IMR-90 (cell line): ENCODE data around the gene IRX3. TPM values are rescaled to one million over a fixed set of nuclear protein-coding genes. Genes with fewer than 3 reads are reported as not detected.

Experiments
- ATAC-seq: fragments of 200-7000 bp; cut with Tn5 transposase; 2 replicates; pipeline ENCODE4 v1.9.1; 2020; ENCODE audit warnings: low read depth, mild to moderate bottlenecking, moderate library complexity
- BruUV-seq: library from RNA; stranded (reverse); fragments of 400-500 nt; replicated peaks from 2 replicates; lab custom pipeline; 2021; lab: Mats Ljungman, UMichigan
- CTCF ChIA-PET: fragments of 300-600 bp; formaldehyde crosslinking; extraction: SDS; loops from one replicate; lab custom pipeline; 2021; ENCODE audit warnings: antibody characterized with exemption; lab: Yijun Ruan, JAX
- POLR2A ChIA-PET: fragments of 300-600 bp; sonication (Branson Sonifier 250); formaldehyde crosslinking; loops from one replicate; lab custom pipeline; 2022; ENCODE audit warnings: antibody characterized with exemption; ENCODE audit not compliant: unreplicated experiment; lab: Charles Lee
- DNase-seq: peaks from one replicate; pipeline ENCODE4 v3.0.0; 2013
- H2AFZ ChIP-seq: replicated peaks from 2 replicates; pipeline ENCODE3; 2013; ENCODE audit warnings: low read length, mild to moderate bottlenecking; ENCODE audit not compliant: poor library complexity
- H2AK5ac ChIP-seq: 2 replicates; pipeline ENCODE4 v1.6.1; 2013; ENCODE audit warnings: low read depth, low read length, inconsistent platforms
- H2AK9ac ChIP-seq: replicated peaks from 2 replicates; pipeline ENCODE3; 2013; ENCODE audit warnings: mild to moderate bottlenecking, low read depth, low read length, moderate library complexity; ENCODE audit not compliant: poor library complexity
- H2BK120ac ChIP-seq: 2 replicates; pipeline ENCODE4 v1.6.1; 2013; ENCODE audit warnings: low read depth, low read length, inconsistent platforms
- H2BK15ac ChIP-seq: 3 replicates; pipeline ENCODE4 v1.6.1; 2013; ENCODE audit warnings: low read depth, low read length, inconsistent platforms
- H2BK20ac ChIP-seq: 2 replicates; pipeline ENCODE4 v1.6.1; 2013; ENCODE audit warnings: low read depth, mild to moderate bottlenecking, inconsistent platforms, low read length, moderate library complexity
- H2BK5ac ChIP-seq: 2 replicates; pipeline ENCODE4 v1.6.1; 2013; ENCODE audit warnings: mild to moderate bottlenecking, low read depth, low read length, inconsistent platforms; ENCODE audit not compliant: poor library complexity, severe bottlenecking
- H3K14ac ChIP-seq: replicated peaks from 2 replicates; pipeline ENCODE4 v1.6.1; 2013; ENCODE audit warnings: low read depth, low read length, inconsistent platforms
- H3K18ac ChIP-seq: 2 replicates; pipeline ENCODE4 v1.6.1; 2013; ENCODE audit warnings: low read depth, low read length, control low read depth
- H3K23ac ChIP-seq: 2 replicates; pipeline ENCODE4 v1.6.1; 2013; ENCODE audit warnings: low read depth, low read length, inconsistent platforms
- H3K27ac ChIP-seq: 2 replicates; pipeline ENCODE4 v1.5.1; 2013; ENCODE audit warnings: mild to moderate bottlenecking, control low read depth, low read length; ENCODE audit not compliant: insufficient read depth
- H3K27me3 ChIP-seq: 2 replicates; pipeline ENCODE4 v1.6.1; 2013; ENCODE audit warnings: low read length; ENCODE audit not compliant: control insufficient read depth, insufficient read depth
- H3K36me3 ChIP-seq: 2 replicates; pipeline ENCODE4 v1.6.1; 2013; ENCODE audit warnings: low read length, mixed read lengths; ENCODE audit not compliant: control insufficient read depth, insufficient read depth
- H3K4ac ChIP-seq: 2 replicates; pipeline ENCODE4 v1.6.1; 2013; ENCODE audit warnings: low read depth, low read length, inconsistent platforms
- H3K4me1 ChIP-seq: 2 replicates; pipeline ENCODE4 v1.6.1; 2013; ENCODE audit warnings: low read length, mixed read lengths; ENCODE audit not compliant: control insufficient read depth, insufficient read depth
- H3K4me2 ChIP-seq: 2 replicates; pipeline ENCODE4 v1.6.1; 2013; ENCODE audit warnings: low read depth, mild to moderate bottlenecking, control low read depth, low read length, moderate library complexity
- H3K4me3 ChIP-seq: 2 replicates; pipeline ENCODE4 v1.5.1; 2013; ENCODE audit warnings: low read depth, mild to moderate bottlenecking, control low read depth, low read length, moderate library complexity; ENCODE audit not compliant: insufficient read depth
- H3K56ac ChIP-seq: 2 replicates; pipeline ENCODE4 v1.6.1; 2013; ENCODE audit warnings: low read length, inconsistent platforms; ENCODE audit not compliant: insufficient read depth; ENCODE audit errors: extremely low read depth
- H3K79me1 ChIP-seq, 2 experiments: 2 replicates each; pipeline ENCODE4 v1.6.1; 2013; ENCODE audit warnings: low read length in 2 of 2, inconsistent platforms in 1 of 2, low read depth in 1 of 2
- H3K9ac ChIP-seq: 2 replicates; pipeline ENCODE4 v1.6.1; 2013; ENCODE audit warnings: low read depth, low read length, control low read depth
- H3K9me1 ChIP-seq: 2 replicates; pipeline ENCODE4 v1.6.1; 2013; ENCODE audit warnings: low read length, inconsistent platforms; ENCODE audit not compliant: insufficient read depth
- H3K9me3 ChIP-seq: 2 replicates; pipeline ENCODE4 v1.6.1; 2013; ENCODE audit warnings: low read length; ENCODE audit not compliant: control insufficient read depth, insufficient read depth
- H4K20me1 ChIP-seq: 2 replicates; pipeline ENCODE4 v1.6.1; 2013; ENCODE audit warnings: low read length, inconsistent platforms; ENCODE audit not compliant: insufficient read depth
- H4K5ac ChIP-seq: 2 replicates; pipeline ENCODE4 v1.6.1; 2013; ENCODE audit warnings: mild to moderate bottlenecking, low read depth, low read length, control low read depth
- H4K8ac ChIP-seq, 2 experiments: 2 replicates each; pipeline ENCODE4 v1.6.1; 2013; ENCODE audit warnings: low read depth in 2 of 2, low read length in 2 of 2, control low read depth in 1 of 2, inconsistent platforms in 1 of 2
- H4K91ac ChIP-seq: 2 replicates; pipeline ENCODE4 v1.6.1; 2013; ENCODE audit warnings: low read depth, low read length, inconsistent platforms; ENCODE audit not compliant: insufficient read depth
- BHLHE40 ChIP-seq: fragments of 150-350 bp; IDR thresholded peaks from 2 replicates; pipeline ENCODE4 v1.6.1; 2016; ENCODE audit warnings: mild to moderate bottlenecking, low read depth, low read length
- CEBPB ChIP-seq: IDR thresholded peaks from 2 replicates; pipeline ENCODE4 v1.6.1; 2012; ENCODE audit warnings: low read depth, low read length, improper control_type of control experiment
- CHD1 ChIP-seq: IDR thresholded peaks from 2 replicates; pipeline ENCODE4 v1.6.1; 2012; ENCODE audit warnings: low read depth, low read length, improper control_type of control experiment
- CTCF ChIP-seq: conservative IDR thresholded peaks from 2 replicates; pipeline ENCODE4 v1.5.1; 2012; ENCODE audit warnings: mild to moderate bottlenecking, low read depth, low read length, improper control_type of control experiment
- ELK1 ChIP-seq: fragments of 150-350 bp; IDR thresholded peaks from 2 replicates; pipeline ENCODE4 v1.6.1; 2016; ENCODE audit warnings: low read depth, mild to moderate bottlenecking, low read length, moderate library complexity, borderline replicate concordance
- FOS ChIP-seq: fragments of 150-350 bp; IDR thresholded peaks from 2 replicates; pipeline ENCODE4 v1.6.1; 2016; ENCODE audit warnings: low read depth, low read length
- MAFK ChIP-seq: IDR thresholded peaks from 2 replicates; pipeline ENCODE4 v1.6.1; 2012; ENCODE audit warnings: low read depth, low read length, improper control_type of control experiment
- MAZ ChIP-seq: IDR thresholded peaks from 2 replicates; pipeline ENCODE4 v1.6.1; 2012; ENCODE audit warnings: low read depth, mild to moderate bottlenecking, low read length, improper control_type of control experiment, moderate library complexity, borderline replicate concordance
- MXI1 ChIP-seq: IDR thresholded peaks from 2 replicates; pipeline ENCODE4 v1.6.1; 2012; ENCODE audit warnings: low read depth, mild to moderate bottlenecking, low read length, moderate library complexity, borderline replicate concordance
- NFE2L2 ChIP-seq: fragments of 150-350 bp; IDR thresholded peaks from 2 replicates; pipeline ENCODE4 v1.6.1; 2016; ENCODE audit warnings: low read depth, mild to moderate bottlenecking, low read length
- POLR2A ChIP-seq: IDR thresholded peaks from 2 replicates; pipeline ENCODE4 v1.6.1; 2012; ENCODE audit warnings: mild to moderate bottlenecking, low read depth, low read length
- RAD21 ChIP-seq: IDR thresholded peaks from 2 replicates; pipeline ENCODE4 v1.6.1; 2012; ENCODE audit warnings: low read length, improper control_type of control experiment
- RCOR1 ChIP-seq: IDR thresholded peaks from 2 replicates; pipeline ENCODE4 v1.6.1; 2012; ENCODE audit warnings: mild to moderate bottlenecking, low read length, improper control_type of control experiment; ENCODE audit not compliant: insufficient replicate concordance
- RFX5 ChIP-seq: IDR thresholded peaks from 2 replicates; pipeline ENCODE4 v1.8.0; 2012; ENCODE audit warnings: low read depth, mild to moderate bottlenecking, low read length, moderate library complexity
- SMC3 ChIP-seq: fragments of 150-350 bp; IDR thresholded peaks from 2 replicates; pipeline ENCODE4 v1.6.1; 2016; ENCODE audit warnings: low read depth, mild to moderate bottlenecking, antibody characterized with exemption, low read length, moderate library complexity
- USF2 ChIP-seq: fragments of 150-350 bp; IDR thresholded peaks from 2 replicates; pipeline ENCODE4 v1.6.1; 2017; ENCODE audit warnings: mild to moderate bottlenecking, antibody characterized with exemption, low read length, low read depth
- WGBS, 2 experiments: methylation state at CpG; one replicate each; pipeline versions ENCODE4 v1.1.5 to v1.1.7; 2013; ENCODE audit warnings: missing lambda C conversion rate in 2 of 2; ENCODE audit not compliant: insufficient read length in 1 of 2; ENCODE audit errors: extremely low coverage in 2 of 2; 5-methylcytosine and 5-hydroxymethylcytosine counted together
- dilution Hi-C: fragments of 300-500 bp; cut with HindIII; formaldehyde crosslinking; loops from one replicate; pipeline ENCODE4 v1.14.3; 2018; ENCODE audit warnings: low sequenced_read_pairs; ENCODE audit not compliant: unreplicated experiment
- in situ Hi-C: fragments of 300-500 bp; cut with MboI; formaldehyde crosslinking; loops from 3 replicates; pipeline ENCODE4 v1.14.3; 2019; ENCODE audit warnings: low sequenced_read_pairs, inconsistent platforms, mixed read lengths
- intact Hi-C: fragments of 100-400 bp; cut with micrococcal nuclease; formaldehyde crosslinking; loops from 2 replicates; pipeline ENCODE4 v1.10.0; 2022
- polyA plus RNA-seq, 3 experiments: library from polyadenylated mRNA; depleted of rRNA; stranded (reverse); fragments of >200 nt; gene quantifications; 2 replicates each; pipeline ENCODE4 v1.2.3, GENCODE V29; 2012; ENCODE audit warnings: low replicate concordance in 1 of 3
- total RNA-seq: library from RNA; depleted of rRNA; stranded (reverse); fragments of >200 nt; gene quantifications from 2 replicates; pipeline ENCODE4 v1.2.3, GENCODE V29; 2012

Gene IRX3
- total and polyA plus RNA-seq, 2 of the 4 experiments (the other 2 are of a cell fraction), result not detected

GRCh38 chr16:54253118-54253517 lies 33.5 kb downstream of the IRX3 start:
- DNase-seq (no peak), ATAC-seq (no peak)
- H3K18ac ChIP-seq, result no peak overlapping the region
- H2AK5ac ChIP-seq, result no peak overlapping the region
- no peak overlapping the region for H3K4me3 ChIP-seq
- H3K4ac ChIP-seq, result no peak overlapping the region
- in situ Hi-C loops (no loop called here), intact Hi-C loops (no loop called here), dilution Hi-C loops (no loop called here)
- no peaks in the 10 kb centered on the region for H3K9me3 ChIP-seq
- no peak overlapping the region for H2BK15ac ChIP-seq
- BruUV-seq, result no TSS peak
- no peak overlapping the region for H2AFZ ChIP-seq
- no peak overlapping the region for H2AK9ac ChIP-seq
- ChIA-PET POLR2A (no interaction called here), CTCF (no interaction called here)
- H3K27me3 ChIP-seq, result peaks cover 6% of the 10 kb centered on the region
- H2BK120ac ChIP-seq, result no peak overlapping the region
- no peak overlapping the region for H4K91ac ChIP-seq
- no peaks in the 10 kb centered on the region for H3K79me1 ChIP-seq
- no peak overlapping the region for H3K14ac ChIP-seq
- H3K4me2 ChIP-seq, result no peak overlapping the region
- H4K8ac ChIP-seq, result no peak overlapping the region
- H3K36me3 ChIP-seq, result no peaks in the 10 kb centered on the region
- H3K23ac ChIP-seq, result no peak overlapping the region
- H4K20me1 ChIP-seq, result no peaks in the 10 kb centered on the region
- TF ChIP-seq BHLHE40 (no peak), FOS (no peak), SMC3 (no peak), NFE2L2 (no peak), RCOR1 (no peak), MAZ (no peak), RAD21 (no peak), ELK1 (no peak), CTCF (no peak), MXI1 (no peak), RFX5 (no peak), USF2 (no peak), MAFK (no peak), POLR2A (no peak), CEBPB (no peak), CHD1 (no peak)
- no peak overlapping the region for H2BK5ac ChIP-seq
- H3K9ac ChIP-seq, result no peak overlapping the region
- H3K56ac ChIP-seq, result no peak overlapping the region
- no CpG with 5 or more reads among the region's 7 CpGs for WGBS, 2 experiments
- no peak overlapping the region for H4K5ac ChIP-seq
- no peaks in the 10 kb centered on the region for H3K9me1 ChIP-seq
- H3K4me1 ChIP-seq, result no peaks in the 10 kb centered on the region
- H3K27ac ChIP-seq, result no peak overlapping the region
- H2BK20ac ChIP-seq, result no peak overlapping the region
